Measurements from ENCODE around the gene ARHGEF7. TPM values are rescaled to one million over a fixed set of nuclear protein-coding genes. Genes with fewer than 3 reads are reported as not detected.

Gene ARHGEF7
- total RNA-seq, 2 experiments from 2014 or later, result 67.0 to 71.2 TPM

DNA sequence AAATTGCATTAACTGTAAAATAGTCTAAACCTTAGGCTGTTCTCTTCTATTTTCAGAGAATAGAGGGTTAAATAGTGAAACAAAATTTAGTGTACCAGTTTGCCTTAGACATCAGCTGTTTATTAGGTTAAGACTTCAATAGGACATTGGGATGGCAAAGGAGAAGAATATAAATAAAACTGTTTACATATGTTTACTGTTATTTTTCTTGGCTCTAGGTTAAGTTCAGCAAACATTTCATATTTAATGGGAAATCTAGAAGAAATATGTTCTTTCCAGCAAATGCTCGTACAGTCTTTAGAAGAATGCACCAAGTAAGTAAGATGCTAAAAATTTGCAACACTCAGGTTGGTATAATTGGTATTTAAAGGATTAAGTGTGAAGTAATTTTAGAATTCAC is 128.9 kb downstream of the ARHGEF7 start:
- ChIA-PET POLR2A (interaction anchor here (0.7 kb wide), 1 partner anchor 40 kb away, joined by 3 read pairs; no protein-coding TSS in a partner anchor), CTCF (no interaction called here)
- ATAC-seq, result no peak
- Mint-ChIP-seq H3K4me3 (no peak overlapping the region), H3K4me1 (ENCODE audit: low read depth) (peaks cover 4% of the 10 kb centered on the region), H3K9me3 (no peaks in the 10 kb centered on the region), H3K27ac (no peak overlapping the region), H3K36me3 (ENCODE audit: low read depth) (peaks cover 42% of the 10 kb centered on the region), H3K27me3 (no peaks in the 10 kb centered on the region)
- DNase-seq, result no peak
- TF ChIP-seq, protein P1, sequence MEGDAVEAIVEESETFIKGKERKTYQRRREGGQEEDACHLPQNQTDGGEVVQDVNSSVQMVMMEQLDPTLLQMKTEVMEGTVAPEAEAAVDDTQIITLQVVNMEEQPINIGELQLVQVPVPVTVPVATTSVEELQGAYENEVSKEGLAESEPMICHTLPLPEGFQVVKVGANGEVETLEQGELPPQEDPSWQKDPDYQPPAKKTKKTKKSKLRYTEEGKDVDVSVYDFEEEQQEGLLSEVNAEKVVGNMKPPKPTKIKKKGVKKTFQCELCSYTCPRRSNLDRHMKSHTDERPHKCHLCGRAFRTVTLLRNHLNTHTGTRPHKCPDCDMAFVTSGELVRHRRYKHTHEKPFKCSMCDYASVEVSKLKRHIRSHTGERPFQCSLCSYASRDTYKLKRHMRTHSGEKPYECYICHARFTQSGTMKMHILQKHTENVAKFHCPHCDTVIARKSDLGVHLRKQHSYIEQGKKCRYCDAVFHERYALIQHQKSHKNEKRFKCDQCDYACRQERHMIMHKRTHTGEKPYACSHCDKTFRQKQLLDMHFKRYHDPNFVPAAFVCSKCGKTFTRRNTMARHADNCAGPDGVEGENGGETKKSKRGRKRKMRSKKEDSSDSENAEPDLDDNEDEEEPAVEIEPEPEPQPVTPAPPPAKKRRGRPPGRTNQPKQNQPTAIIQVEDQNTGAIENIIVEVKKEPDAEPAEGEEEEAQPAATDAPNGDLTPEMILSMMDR (IDR thresholded peaks at IDR 0.05), result no peak
- intact Hi-C loops (cut with micrococcal nuclease), result no loop called here

DNA sequence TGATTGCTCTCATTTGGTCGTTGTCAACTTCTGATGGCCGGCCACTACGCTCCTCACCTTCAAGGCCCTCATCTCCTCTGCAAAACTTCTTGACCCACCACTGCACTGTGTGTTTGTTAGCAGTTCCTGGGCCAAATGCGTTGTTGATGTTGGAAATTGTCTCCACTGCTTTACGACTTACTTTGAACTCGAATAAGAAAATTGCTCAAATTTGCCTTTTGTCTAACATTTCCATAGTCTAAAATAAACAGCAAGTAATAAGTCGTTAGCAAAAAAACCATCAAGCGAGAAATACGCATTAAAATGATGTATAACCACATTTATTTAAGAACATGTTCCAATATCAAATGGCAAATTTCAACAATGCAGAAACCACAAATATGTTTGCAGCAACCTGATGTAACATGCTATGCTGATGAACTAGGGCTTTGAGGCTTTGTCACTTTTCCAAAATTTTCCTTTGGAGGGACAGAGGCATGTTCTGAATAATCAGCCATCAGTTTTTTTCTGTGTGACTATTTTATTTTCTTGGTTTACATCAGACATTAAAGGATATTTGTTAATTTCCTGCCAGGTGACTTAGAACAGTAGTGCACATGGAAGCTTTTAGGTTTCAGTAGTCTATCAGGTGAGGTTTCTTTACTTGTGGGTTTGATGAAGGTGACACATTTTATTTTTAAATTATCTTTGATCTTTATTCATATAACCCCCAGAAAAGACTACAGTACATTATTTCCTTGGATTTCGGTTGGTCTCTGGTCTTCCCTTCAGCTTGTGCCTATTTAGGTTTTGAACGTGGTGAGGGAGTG is 130.7 kb downstream of the ARHGEF7 start:
- DNase-seq, result no peak
- Mint-ChIP-seq H3K36me3 (ENCODE audit: low read depth) (peaks cover 44% of the 10 kb centered on the region), H3K9me3 (no peaks in the 10 kb centered on the region), H3K27ac (no peak overlapping the region), H3K4me1 (ENCODE audit: low read depth) (peaks cover 4% of the 10 kb centered on the region), H3K27me3 (no peaks in the 10 kb centered on the region), H3K4me3 (no peak overlapping the region)
- POLR2A ChIA-PET, result no interaction called here
- intact Hi-C loops (cut with micrococcal nuclease), result no loop called here
- CTCF ChIA-PET, result interaction anchor here (0.8 to 1.4 kb wide), 2 partner anchors 21 to 178 kb away, joined by 3 to 5 read pairs; no protein-coding TSS in a partner anchor
- TF ChIP-seq, protein P1 (IDR thresholded peaks at IDR 0.05), result no peak
- ATAC-seq, result no peak

DNA sequence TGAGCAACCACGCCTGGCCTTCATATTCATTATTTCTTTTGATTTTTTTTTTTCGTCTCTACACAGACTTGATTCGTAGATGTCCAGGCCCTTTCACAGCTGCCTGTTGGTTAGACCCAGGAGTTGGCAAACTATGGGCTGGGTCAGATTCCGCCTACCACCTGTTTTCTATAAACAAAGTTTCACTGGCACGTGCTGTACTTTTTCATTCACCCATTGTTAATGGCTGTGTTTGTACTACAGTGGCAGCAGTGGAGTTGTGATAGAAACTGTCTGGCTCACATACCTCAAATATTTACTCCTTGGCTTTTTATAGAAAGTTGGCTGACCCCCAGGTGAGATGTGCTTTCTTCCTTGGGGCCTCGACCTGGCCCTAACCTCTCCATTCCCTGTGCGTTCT is 132.4 kb downstream of the ARHGEF7 start:
- CTCF ChIA-PET, result interaction anchor here (1.4 kb wide), 1 partner anchor 23 kb away, joined by 3 read pairs; no protein-coding TSS in a partner anchor

GRCh38 chr13:111248822-111249221 is 133.7 kb downstream of the ARHGEF7 start:
- intact Hi-C loops (cut with micrococcal nuclease), result no loop called here
- ChIA-PET POLR2A (no interaction called here), CTCF (interaction anchor here (2.4 kb wide), 1 partner anchor 181 kb away, joined by 8 read pairs; no protein-coding TSS in a partner anchor)
- peaks cover 56% of the 10 kb centered on the region for H3K36me3 Mint-ChIP-seq (ENCODE audit: low read depth)
- no peak for DNase-seq
- no peaks in the 10 kb centered on the region for H3K27me3 Mint-ChIP-seq
- no peaks in the 10 kb centered on the region for H3K9me3 Mint-ChIP-seq
- TF ChIP-seq, protein P1 (IDR thresholded peaks at IDR 0.05), result no peak
- no peak for ATAC-seq
- no peak overlapping the region for H3K27ac Mint-ChIP-seq
- no peak overlapping the region for H3K4me3 Mint-ChIP-seq
- H3K4me1 Mint-ChIP-seq (ENCODE audit: low read depth), result peaks cover 4% of the 10 kb centered on the region

More for the DNA sequence above, 132.4 kb downstream of the ARHGEF7 start:
- TF ChIP-seq, protein P1 (IDR thresholded peaks at IDR 0.05), result no peak
- intact Hi-C loops (cut with micrococcal nuclease), result no loop called here
- POLR2A ChIA-PET, result no interaction called here
- Mint-ChIP-seq H3K9me3 (no peaks in the 10 kb centered on the region), H3K36me3 (ENCODE audit: low read depth) (peaks cover 56% of the 10 kb centered on the region), H3K27ac (no peak overlapping the region), H3K4me1 (ENCODE audit: low read depth) (peaks cover 4% of the 10 kb centered on the region), H3K4me3 (no peak overlapping the region), H3K27me3 (no peaks in the 10 kb centered on the region)
- ATAC-seq (no peak), DNase-seq (no peak)

Data from activated CD8-positive, alpha-beta T cell treated with anti-CD3 and anti-CD28 coated beads for 36 hours (primary cell).